GM21737 (cell line): ENCODE data around the gene EYS.

Source experiments
- ATAC-seq: cut with Tn5 transposase; IDR thresholded peaks from one replicate; pipeline ENCODE4 v1.9.1; 2021; ENCODE audit warnings: mild to moderate bottlenecking, moderate library complexity; ENCODE audit not compliant: unreplicated experiment

Gene EYS

GRCh38 chr6:63721181-63721580 is 1985.8 kb downstream of the EYS start:
- ATAC-seq = no peak

DNA sequence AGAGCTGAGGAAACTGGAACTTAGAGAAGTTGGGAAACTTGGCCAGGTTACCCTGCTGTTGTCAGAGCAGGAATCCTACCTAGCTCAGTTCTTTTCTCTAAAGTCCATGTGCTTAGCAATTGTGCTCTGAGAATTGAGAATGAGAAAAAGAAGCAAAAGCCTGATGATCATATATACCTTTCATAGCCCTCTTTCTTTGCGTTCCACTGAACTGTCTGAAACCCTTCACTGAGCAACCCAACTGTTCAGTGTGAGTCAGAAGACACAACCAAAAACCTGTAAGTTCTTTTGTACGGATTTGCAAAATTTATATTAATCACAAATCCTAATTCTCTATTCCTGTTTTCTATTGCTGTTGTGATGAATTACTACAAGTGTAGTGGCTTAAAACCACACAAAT is 1990.9 kb downstream of the EYS start:
- no peak for ATAC-seq

DNA sequence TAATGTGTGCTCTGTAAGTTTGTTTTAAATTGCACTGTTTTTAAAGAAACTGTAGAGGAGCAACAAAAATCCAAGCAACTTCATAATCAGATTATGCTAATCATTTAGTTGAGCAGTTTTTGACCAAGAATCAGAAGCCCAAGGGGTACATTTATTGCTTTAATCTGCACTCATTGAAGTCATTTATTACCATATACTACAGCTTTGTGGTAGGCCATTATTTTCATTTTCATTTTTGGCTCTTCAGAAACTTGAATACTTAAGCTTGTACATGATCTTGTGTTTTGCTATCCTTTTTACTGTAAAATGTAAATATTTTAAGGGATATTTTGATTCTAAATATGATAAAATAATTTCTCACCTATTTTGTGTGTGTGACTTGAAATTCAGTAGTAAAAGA is 1992.9 kb downstream of the EYS start:
- no peak for ATAC-seq

DNA sequence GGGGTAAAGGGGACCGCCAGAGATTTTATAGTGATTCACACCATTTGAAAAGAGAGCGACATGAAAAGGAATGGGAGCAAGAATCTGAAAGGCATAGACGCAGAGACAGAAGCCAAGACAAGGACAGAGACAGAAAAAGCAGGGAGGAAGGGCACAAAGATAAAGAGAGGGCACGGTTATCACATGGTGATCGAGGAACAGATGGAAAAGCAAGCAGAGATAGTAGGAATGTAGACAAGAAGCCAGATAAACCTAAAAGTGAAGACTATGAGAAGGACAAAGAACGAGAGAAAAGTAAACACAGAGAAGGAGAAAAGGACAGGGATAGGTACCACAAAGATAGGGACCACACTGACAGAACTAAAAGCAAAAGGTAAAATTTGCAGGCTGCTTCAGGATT is 1993.7 kb downstream of the EYS start:
- ATAC-seq = no peak

- ATAC-seq = no peak
These were observed 1997.9 kb downstream of the EYS start for GRCh38 chr6:63709148-63709547.

- no peak for ATAC-seq
These were observed 1998.4 kb downstream of the EYS start for GRCh38 chr6:63708631-63709030.

GRCh38 chr6:63706630-63707029 is 2000.4 kb downstream of the EYS start:
- ATAC-seq = no peak

GRCh38 chr6:63705707-63706106 is 2001.3 kb downstream of the EYS start:
- no peak for ATAC-seq

DNA sequence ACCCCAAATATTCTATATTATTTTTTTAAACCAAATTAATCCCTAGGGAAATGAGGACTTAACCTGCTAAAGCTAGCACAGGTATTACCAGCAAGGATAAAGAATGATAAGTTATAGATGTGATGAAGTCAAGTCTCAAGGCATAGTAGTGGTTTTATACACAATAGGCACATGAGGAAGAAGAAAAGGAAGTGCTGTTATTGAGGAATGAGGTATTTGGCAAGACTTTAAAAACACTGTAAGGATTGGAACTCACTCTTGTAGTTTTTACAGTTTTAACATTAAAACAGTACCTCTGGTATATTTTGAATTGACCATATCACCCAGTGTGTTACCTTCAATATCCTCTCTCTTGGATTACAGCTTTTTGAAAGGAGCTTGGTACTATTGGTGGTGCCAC is 2016.8 kb downstream of the EYS start:
- no peak for ATAC-seq

DNA sequence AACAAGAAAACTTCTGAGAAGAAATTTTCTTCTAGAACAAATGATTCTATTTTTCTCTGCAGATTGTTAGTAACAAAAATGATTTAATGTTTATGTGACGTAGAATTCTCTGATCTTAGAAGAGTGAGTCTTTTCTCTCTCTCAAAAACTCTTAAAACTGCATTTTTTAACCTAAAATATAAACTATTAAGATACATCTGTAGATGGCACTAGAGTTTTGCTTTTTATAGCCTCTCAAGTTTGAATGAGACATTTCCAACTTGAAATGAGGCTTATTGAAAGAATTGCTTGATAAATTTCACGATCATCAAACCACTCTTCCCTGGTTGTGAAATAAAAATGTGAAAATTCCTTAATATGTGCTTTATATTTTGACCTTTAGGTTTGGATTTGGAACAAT is 2017.6 kb downstream of the EYS start:
- no peak for ATAC-seq

- ATAC-seq = peak; percentile 76
These were observed 2021.3 kb downstream of the EYS start for GRCh38 chr6:63685446-63686379.

DNA sequence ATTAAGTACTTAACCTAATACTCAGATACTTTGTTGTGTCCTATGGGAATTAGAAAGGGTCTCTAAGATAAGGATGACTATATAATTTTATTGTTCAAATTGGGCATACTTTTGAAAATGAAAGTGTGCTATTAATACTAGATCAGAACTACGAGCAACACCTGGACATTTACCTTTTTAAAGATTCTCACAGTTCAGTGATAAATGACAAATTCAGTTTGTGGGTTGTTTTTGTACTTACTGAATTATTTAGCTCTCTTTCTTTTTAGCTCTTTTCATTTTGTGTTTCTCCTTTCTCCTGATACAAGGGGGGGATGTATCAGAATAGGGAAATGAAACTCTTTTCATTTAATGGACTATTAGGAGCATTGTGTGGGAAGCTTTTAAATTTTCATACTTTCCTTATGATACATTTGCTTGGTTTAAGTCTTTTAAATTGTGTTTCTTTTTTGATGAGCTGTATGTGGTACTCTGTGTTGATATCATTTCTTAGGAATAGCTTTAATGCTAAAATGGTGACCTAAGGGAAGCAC is 2023.9 kb downstream of the EYS start:
- no peak for ATAC-seq

- ATAC-seq = no peak
These were observed 2029.7 kb downstream of the EYS start for GRCh38 chr6:63677282-63677681.

DNA sequence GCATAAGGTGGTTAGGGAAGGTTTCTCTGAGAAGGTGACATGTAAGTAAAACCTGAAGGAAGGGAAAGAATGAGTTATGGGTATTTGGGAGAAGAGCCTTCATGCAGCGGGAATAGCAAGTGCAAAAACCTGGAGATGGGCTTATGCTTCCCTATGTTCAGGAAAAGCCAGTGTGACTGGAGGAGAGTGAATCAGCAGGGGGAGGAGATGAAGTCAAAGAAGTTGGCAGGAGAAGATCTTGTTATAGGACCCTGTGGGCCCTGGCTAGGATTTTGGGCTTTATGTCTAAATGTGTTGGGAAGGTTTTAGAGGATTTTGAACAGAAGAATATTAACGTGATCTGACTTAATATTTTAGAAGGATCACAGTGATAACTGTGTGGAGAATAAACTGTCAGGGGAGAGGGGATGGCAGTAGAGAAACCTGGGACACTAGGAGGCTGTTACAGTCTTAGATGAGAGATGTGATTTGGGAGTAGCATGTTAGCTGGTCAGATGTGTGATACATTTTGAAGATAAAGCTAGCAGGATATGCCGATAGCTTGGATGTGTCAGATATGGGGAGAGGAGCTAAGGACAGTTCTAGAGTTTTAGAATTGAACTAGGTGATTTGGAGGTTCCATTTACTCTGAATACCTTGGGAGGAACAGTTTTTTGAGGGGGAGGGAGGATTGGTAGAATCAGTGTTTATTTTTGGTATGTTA is 2030.5 kb downstream of the EYS start:
- ATAC-seq = no peak

DNA sequence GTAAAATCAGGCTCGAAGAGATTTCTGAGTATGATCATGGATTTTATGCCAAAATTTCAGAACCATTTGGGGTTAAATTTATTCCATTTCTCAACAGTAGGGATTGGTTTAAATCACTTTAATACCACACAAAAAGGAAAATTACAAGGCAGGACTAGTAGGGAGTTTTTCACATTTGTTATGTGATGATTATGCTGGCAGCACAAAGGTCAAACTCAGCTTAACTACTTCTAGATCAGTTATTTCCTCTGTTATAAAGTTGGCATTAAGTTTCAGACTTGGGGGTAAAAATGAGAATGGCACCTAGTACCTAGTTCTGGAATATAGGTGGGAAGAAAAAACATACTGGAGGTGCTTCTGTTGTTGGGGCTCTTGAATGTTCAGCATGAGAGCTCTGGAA is 2031.9 kb downstream of the EYS start:
- ATAC-seq = no peak

GRCh38 chr6:63674635-63675034 is 2032.4 kb downstream of the EYS start:
- ATAC-seq = no peak

- no peak for ATAC-seq
These were observed 2033.3 kb downstream of the EYS start for GRCh38 chr6:63673692-63674091.

- ATAC-seq = no peak
These were observed 2034.4 kb downstream of the EYS start for GRCh38 chr6:63672582-63673129.

DNA sequence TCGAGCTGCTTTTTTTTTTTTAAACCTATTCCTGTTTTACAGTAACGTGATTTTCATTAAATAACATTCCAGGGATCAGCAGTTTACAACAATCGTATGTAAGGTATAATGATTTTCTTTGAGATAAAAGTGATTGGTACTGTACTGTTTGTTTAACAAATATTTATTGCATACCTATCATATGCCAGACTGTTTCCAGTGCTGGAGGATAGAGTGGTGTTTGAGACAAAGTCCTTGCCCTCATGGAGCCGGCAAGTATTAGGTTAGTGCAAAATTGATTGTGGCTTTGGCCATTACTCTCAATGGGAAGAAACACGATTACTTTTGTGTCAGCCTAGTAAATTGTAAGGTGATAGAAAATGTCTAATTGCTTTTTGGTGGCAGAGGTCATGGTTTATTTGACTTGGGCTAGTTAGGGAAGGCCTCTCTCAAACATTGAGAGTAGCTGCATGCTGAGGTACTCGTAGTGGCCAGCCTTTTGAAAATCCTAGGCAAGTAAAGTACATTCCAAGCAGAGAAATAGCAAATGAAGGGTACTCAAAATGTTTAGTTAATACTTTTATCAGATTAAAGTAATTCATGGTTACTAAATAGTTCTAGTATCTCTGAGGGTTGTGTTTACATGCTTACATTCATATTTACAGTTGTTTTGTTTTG is 2035.8 kb downstream of the EYS start:
- no peak for ATAC-seq
